Measurements from ENCODE around the gene GRAP2.

GRCh38 chr22:39910876-39911613 is 10.2 kb downstream of the GRAP2 start:
- TF ChIP-seq RAD21 (IDR thresholded peaks at IDR 0.05; ENCODE audit: insufficient read depth, low read depth, low read length) (no peak), TCF12 (IDR thresholded peaks at IDR 0.05; ENCODE audit: low read depth, low read length) (no peak), NRF1 (conservative IDR thresholded peaks at IDR 0.05; ENCODE audit: low read depth, low read length) (no peak), BCL11A (IDR thresholded peaks at IDR 0.05; ENCODE audit: low read depth, low read length) (no peak), ZNF274 (IDR thresholded peaks at IDR 0.05; ENCODE audit: insufficient read depth, insufficient read length) (no peak), EZH2 (IDR thresholded peaks at IDR 0.05; ENCODE audit: borderline replicate concordance, control insufficient read depth, low read depth, low read length) (no peak), PBX3 (IDR thresholded peaks at IDR 0.05; ENCODE audit: insufficient replicate concordance, low read depth, low read length) (no peak), CTCF (IDR thresholded peaks at IDR 0.05 in 2 of 3, conservative IDR thresholded peaks at IDR 0.05 in 1 of 3; ENCODE audit: control insufficient read depth in 2 of 3, extremely low read depth in 1 of 3, insufficient read depth in 1 of 3, low read depth in 3 of 3, low read length in 3 of 3) (no peak)
